Measurements from ENCODE around the gene OSGIN1.

The OSGIN1 gene

GRCh38 chr16:83958846-83959565 lies 6.0 kb downstream of the OSGIN1 start:
- DNase-seq, result no peak

GRCh38 chr16:83959656-83960434 lies 6.8 kb downstream of the OSGIN1 start:
- no peak for DNase-seq

- no peak for DNase-seq
These were observed 7.6 kb downstream of the OSGIN1 start for GRCh38 chr16:83960521-83961249.

GRCh38 chr16:83961591-83961990 lies 8.6 kb downstream of the OSGIN1 start:
- no peak for DNase-seq

- no peak for DNase-seq
These were observed 10.5 kb downstream of the OSGIN1 start for GRCh38 chr16:83963277-83964119.

- no peak for DNase-seq
These were observed 11.8 kb downstream of the OSGIN1 start for GRCh38 chr16:83964684-83965443.

GRCh38 chr16:83965444-83966152 lies 12.6 kb downstream of the OSGIN1 start:
- no peak for DNase-seq

- no peak for DNase-seq
These were observed 13.2 kb downstream of the OSGIN1 start for GRCh38 chr16:83966153-83966696.

- no peak for DNase-seq
These were observed 14.1 kb downstream of the OSGIN1 start for GRCh38 chr16:83967091-83967490.

GRCh38 chr16:83967838-83968305 lies 14.8 kb downstream of the OSGIN1 start, which contains the start of gene NECAB2:
Gene NECAB2 (plus strand): TSS chr16:83968244. CDS start chr16:83968649, 405 bp downstream.
- peak in 1 of 2 donors; percentile 52 for DNase-seq

GRCh38 chr16:83968306-83968851 lies 15.3 kb downstream of the OSGIN1 start:
- no peak for DNase-seq

- no peak for DNase-seq
These were observed 16.0 kb downstream of the OSGIN1 start for GRCh38 chr16:83968891-83969649.

GRCh38 chr16:83969771-83970429 lies 16.9 kb downstream of the OSGIN1 start:
- no peak for DNase-seq

GRCh38 chr16:83970430-83970815 lies 17.4 kb downstream of the OSGIN1 start:
- DNase-seq, result no peak

- DNase-seq, result no peak
These were observed 18.4 kb downstream of the OSGIN1 start for GRCh38 chr16:83971165-83972130.

GRCh38 chr16:83972256-83973008 lies 19.4 kb downstream of the OSGIN1 start:
- DNase-seq, result no peak

- DNase-seq, result no peak
These were observed 20.0 kb downstream of the OSGIN1 start for GRCh38 chr16:83973077-83973476.
